H7 (cell line): ENCODE results near the gene C7orf57. TPM values are rescaled to one million over a fixed set of nuclear protein-coding genes. Genes with fewer than 3 reads are reported as not detected.
"Not testable (repeated sequence)": the region's sequence is repeated elsewhere in the genome, so short reads cannot be mapped to it uniquely, and the experiment has no call there.

Experiments
- DNase-seq: peaks from one replicate; pipeline ENCODE4 v3.0.0; 2012
- H3K27me3 ChIP-seq: 2 replicates; pipeline ENCODE4 v1.6.0; 2011; ENCODE audit warnings: mild to moderate bottlenecking, low read length; ENCODE audit not compliant: control insufficient read depth, insufficient read depth
- H3K36me3 ChIP-seq: replicated peaks from 2 replicates; pipeline ENCODE4 v1.5.1; 2011; ENCODE audit warnings: low read length; ENCODE audit not compliant: control insufficient read depth, insufficient read depth
- H3K4me3 ChIP-seq: 2 replicates; pipeline ENCODE4 v1.5.1; 2011; ENCODE audit warnings: low read depth, mild to moderate bottlenecking, control low read depth, low read length, moderate library complexity; ENCODE audit not compliant: insufficient read depth
- total RNA-seq: library from RNA; depleted of rRNA; stranded (reverse); fragments of >200 nt; shearing (Covaris generic); gene quantifications from 2 replicates; pipeline ENCODE4 v1.2.3, GENCODE V29; 2014

The C7orf57 gene
- total RNA-seq, 1 experiment from 2014 or later, result 0.35 TPM

DNA sequence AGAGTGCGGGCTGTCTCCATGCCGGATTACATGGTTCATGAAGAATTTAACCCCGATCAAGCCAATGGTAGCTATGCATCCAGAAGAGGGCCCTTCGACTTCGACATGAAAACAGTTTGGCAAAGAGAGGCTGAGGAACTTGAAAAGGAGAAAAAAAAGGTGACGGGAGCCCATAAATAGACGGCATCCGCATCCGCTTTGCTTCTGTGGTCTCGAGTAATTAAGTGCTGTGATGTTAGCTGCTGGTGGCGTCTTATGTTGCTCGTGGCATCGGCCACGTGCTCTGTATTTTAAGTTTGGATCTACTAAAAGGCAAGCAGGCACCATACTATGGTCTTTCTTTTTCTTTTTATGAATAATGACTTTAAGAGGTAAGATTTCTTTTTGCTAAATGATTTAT, 11.1 kb downstream of the C7orf57 start:
- Histone ChIP-seq H3K36me3 (no peaks in the 10 kb centered on the region), H3K27me3 (no peaks in the 10 kb centered on the region), H3K4me3 (no peak overlapping the region)
- no peak for DNase-seq

DNA sequence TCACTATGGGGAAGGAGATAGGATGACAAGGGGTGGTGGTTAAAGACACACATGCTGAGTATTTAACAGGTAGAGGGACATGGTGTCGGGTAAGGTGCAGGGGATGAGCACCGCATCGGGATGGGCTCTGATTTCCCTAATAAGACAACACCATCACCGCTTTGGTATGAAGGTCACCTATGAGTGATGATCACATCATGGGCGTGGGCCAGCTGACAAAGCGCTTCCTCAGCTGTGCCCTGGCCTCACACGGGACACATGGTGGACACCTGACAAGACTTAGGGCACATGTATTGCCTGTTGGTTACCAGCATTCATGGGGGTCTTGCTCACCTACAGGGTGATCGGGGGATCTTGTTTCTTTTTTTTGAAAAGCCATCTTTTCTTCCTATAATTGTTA, 12.8 kb downstream of the C7orf57 start:
- no peaks in the 10 kb centered on the region for H3K36me3 ChIP-seq
- no peak overlapping the region for H3K4me3 ChIP-seq
- DNase-seq, result no peak
- H3K27me3 ChIP-seq, result no peaks in the 10 kb centered on the region

- H3K27me3 ChIP-seq, result no peaks in the 10 kb centered on the region
- no peaks in the 10 kb centered on the region for H3K36me3 ChIP-seq
- H3K4me3 ChIP-seq, result no peak overlapping the region
- DNase-seq, result no peak
These were observed 14.5 kb downstream of the C7orf57 start for GRCh38 chr7:48049850-48050249.

- H3K4me3 ChIP-seq, result no peak overlapping the region
- no peaks in the 10 kb centered on the region for H3K36me3 ChIP-seq
- DNase-seq, result no peak
These were observed 17.4 kb downstream of the C7orf57 start for GRCh38 chr7:48052748-48053147.

GRCh38 chr7:48053736-48054135, 18.4 kb downstream of the C7orf57 start:
- H3K36me3 ChIP-seq, result no peaks in the 10 kb centered on the region
- no peak overlapping the region for H3K4me3 ChIP-seq
- H3K27me3 ChIP-seq, result no peaks in the 10 kb centered on the region
- DNase-seq, result no peak

More at GRCh38 chr7:48052748-48053147, 17.4 kb downstream of the C7orf57 start:
- no peaks in the 10 kb centered on the region for H3K27me3 ChIP-seq

GRCh38 chr7:48058990-48059389, 23.6 kb downstream of the C7orf57 start:
- H3K27me3 ChIP-seq, result no peaks in the 10 kb centered on the region
- H3K36me3 ChIP-seq, result no peaks in the 10 kb centered on the region
- H3K4me3 ChIP-seq, result no peak overlapping the region
- DNase-seq, result no peak

DNA sequence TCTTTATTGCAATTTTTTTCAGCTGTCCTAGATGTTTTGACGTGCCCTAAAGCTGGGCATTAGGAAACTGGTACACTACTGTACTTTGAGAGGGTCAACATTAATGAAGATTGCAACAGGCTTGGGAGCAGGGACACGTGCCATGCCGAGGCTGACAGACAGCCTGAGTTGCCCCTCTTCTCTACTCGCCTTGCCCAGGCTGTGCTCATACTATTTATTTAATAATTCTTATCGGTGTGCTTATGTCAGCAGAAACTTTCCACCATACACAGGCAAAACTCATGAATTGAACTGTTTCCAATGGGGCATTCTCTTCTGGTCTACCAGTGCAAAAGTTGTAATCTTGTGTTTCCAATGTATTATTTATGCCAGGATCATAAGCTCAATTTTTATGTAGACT, 24.4 kb downstream of the C7orf57 start:
- DNase-seq, result no peak
- Histone ChIP-seq H3K27me3 (no peaks in the 10 kb centered on the region), H3K36me3 (no peaks in the 10 kb centered on the region), H3K4me3 (no peak overlapping the region)

DNA sequence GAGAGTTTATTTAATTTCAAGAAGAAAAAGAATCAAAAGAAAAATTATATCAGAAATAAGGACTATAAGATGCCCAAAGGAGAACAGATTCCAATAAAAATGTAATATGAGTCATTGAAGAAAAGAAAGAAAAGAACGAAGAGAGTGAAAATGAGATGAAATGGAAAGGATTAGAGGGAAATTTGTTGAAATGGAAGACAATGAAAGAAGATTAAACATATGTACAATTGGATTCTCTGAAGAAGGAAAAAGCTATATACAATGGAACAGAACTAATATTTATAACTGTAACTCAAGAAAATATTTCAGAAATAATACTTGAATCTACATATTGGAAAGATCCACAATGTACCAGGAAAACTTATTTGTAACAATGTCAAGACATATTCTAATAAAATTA, 28.6 kb downstream of the C7orf57 start:
- no peak overlapping the region for H3K4me3 ChIP-seq
- H3K36me3 ChIP-seq, result no peaks in the 10 kb centered on the region
- no peaks in the 10 kb centered on the region for H3K27me3 ChIP-seq
- DNase-seq, result no peak

DNA sequence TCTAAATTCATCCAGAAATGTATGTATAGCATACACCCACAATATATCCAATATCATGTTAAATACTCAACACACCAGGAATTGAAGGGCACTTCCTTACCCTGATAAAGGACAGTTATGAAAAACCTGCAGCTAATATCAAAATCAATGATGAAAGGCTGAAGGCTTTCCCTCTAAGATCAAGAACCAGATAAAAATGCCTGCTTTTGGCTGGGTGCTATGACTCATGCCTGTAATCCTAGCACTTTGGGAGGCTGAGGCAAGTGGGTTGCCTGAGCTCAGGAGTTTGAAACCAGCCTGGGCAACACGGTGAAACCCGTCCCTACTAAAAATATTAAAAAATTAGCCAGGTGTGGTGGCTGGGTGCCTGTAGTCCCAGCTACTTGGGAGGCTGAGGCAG, 32.1 kb downstream of the C7orf57 start:
- Histone ChIP-seq H3K4me3 (no peak overlapping the region), H3K36me3 (no peaks in the 10 kb centered on the region), H3K27me3 (no peaks in the 10 kb centered on the region)
- DNase-seq, result no peak

DNA sequence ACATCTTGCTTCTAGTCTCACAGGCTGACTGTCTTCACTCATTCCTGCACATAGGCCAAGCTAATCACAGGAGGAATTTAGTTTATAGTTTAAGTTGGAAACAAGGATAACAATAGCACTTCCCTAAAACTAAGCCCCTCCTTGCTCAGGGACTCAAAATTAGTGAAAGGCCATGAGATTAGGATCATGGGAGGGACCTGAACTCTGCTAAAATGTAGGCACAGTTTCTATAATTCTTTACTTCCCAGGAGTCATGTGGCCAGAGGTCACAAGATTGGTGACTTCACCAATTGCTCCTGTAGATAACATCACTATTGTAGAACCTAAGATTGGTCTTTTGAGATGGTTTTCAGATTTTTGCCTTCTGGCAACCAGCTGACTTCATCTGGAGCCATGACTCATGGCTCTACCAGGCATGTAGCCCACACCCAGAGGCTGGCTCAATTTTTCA, 38.9 kb downstream of the C7orf57 start:
- no peak overlapping the region for H3K4me3 ChIP-seq
- no peak for DNase-seq
- H3K27me3 ChIP-seq, result no peaks in the 10 kb centered on the region
- no peaks in the 10 kb centered on the region for H3K36me3 ChIP-seq

- Histone ChIP-seq H3K4me3 (no peak overlapping the region), H3K27me3 (no peaks in the 10 kb centered on the region), H3K36me3 (no peaks in the 10 kb centered on the region)
- DNase-seq, result no peak
These were observed 42.1 kb downstream of the C7orf57 start for GRCh38 chr7:48077423-48077822.

DNA sequence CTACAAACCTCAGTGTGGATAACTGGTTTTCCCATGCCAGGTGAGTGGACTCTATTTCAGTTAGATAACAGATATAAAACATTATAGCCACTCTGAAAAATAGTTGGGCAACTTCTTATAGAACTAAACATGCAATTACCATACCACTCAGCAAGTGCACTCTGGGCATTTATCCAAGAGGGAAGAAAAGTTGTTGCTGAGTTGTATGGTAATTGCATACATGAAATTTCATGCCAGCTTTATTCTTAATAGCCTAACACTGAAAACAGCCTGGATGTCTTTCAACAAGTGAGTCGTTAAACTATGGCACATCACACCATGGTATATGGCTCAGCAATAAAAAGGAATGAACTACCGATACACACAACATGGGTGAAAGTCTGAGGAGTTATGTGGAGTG, 43.1 kb downstream of the C7orf57 start:
- Histone ChIP-seq H3K27me3 (no peaks in the 10 kb centered on the region), H3K36me3 (no peaks in the 10 kb centered on the region), H3K4me3 (no peak overlapping the region)
- DNase-seq, result no peak

DNA sequence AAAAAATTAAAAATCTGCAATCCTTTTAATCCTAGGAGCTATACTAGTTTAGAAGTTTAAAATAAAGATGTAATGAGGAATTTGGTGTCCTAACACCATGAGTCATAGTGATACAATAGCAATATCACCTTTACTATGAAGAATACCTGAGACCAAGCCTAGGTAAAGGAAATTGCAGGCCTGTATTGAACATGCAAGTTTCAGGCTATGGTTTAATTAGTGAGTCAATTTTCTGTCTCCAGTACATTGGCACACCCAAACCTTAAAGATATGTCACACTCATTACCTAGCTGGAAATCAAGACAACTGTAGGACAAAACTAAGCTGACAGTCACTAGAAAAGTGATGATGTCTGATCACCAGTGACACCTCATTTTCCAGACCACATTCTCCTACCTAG, 47.0 kb downstream of the C7orf57 start:
- not testable (repeated sequence) for DNase-seq, H3K27me3 ChIP-seq, H3K36me3 ChIP-seq, H3K4me3 ChIP-seq

DNA sequence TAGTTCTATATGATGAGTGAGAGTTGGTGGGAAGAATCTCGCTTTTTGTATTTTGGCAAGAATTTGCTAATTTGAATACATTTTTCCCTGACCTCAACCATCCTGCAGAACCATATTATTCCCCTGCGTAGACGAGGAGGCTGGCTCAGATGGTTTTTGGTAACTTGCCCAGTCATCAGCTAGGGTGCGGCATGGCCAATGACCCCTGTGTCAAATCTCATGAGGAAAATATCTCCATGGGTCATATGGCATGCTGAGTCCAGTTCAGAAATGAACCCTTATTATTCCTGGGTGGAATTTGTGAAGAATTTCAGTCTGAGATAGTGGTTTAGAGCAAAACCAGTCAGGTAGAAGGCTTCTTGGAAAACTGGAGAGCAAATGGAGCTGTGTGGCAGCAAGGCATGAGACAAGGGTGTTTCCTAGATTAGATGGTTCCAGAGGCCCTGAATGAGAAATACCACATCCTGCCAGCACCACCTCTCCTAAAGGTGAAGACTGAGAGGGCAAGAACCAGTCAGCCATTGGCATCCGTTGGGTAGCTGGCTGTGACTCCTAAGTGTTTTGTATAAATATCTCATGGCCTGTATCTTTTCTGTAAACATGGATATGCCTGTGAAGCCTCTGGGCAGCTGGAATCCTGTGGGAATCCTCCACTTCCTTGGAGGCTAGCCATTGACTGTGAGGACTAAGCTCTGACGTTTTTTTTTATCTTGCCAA, 47.9 kb downstream of the C7orf57 start:
- Histone ChIP-seq H3K4me3 (no peak overlapping the region), H3K27me3 (no peaks in the 10 kb centered on the region), H3K36me3 (no peaks in the 10 kb centered on the region)
- no peak for DNase-seq

DNA sequence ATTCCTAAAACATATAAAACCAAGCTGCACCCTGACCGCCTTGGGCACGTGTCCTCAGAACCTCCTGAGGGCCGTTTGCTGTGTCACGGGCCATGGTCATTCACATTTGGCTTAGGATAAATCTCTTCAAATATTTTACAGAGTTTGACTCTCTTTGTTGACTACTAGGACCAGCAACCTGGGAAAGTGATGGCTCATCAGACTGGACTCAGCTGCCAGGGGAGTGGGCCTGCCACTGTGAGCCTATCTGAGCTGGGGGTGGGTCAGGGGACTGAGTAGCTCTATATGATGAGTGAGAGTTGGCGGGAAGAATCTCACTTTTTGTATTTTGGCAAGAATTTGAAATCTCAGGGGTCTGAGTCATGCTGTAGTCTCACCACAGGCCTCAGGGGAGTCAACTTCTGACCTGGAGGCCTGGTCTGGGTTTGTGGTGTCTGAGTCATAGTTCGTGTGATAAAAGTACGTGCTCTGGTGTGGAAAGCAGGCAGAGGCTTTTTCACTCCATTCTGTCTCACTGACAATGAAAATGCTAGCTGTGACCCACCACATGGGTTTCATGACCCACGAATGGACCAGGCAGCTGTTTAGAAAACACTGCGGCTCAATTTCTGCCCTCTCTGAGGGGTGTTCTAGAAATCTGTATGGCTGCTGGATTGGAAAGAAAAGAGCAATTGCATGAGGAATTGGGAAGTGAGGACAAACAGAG, 49.5 kb downstream of the C7orf57 start:
- no peaks in the 10 kb centered on the region for H3K36me3 ChIP-seq
- H3K27me3 ChIP-seq, result no peaks in the 10 kb centered on the region
- no peak for DNase-seq
- no peak overlapping the region for H3K4me3 ChIP-seq
